H1 (cell line): ENCODE measurements around the gene CFAP61. TPM values are rescaled to one million over a fixed set of nuclear protein-coding genes. Genes with fewer than 3 reads are reported as not detected.

Experiments used
- CTCF ChIA-PET: fragments of 300-600 bp; sonication (Branson Sonifier 250); formaldehyde crosslinking; loops from one replicate; lab custom pipeline; 2021; ENCODE audit not compliant: partially characterized antibody; lab: Charles Lee
- POLR2A ChIA-PET: fragments of 300-600 bp; sonication (Branson Sonifier 250); formaldehyde crosslinking; loops from one replicate; lab custom pipeline; 2021; ENCODE audit warnings: inconsistent platforms; ENCODE audit not compliant: partially characterized antibody; lab: Charles Lee
- DNase-seq, 2 experiments: peaks; one replicate each; pipeline versions ENCODE4 v3.0.0 to v3.0.0-alpha.2; 2010 to 2022; ENCODE audit warnings: low spot score in 2 of 2, low read depth in 1 of 2, mixed read lengths in 1 of 2
- FAIRE-seq: peaks from 2 replicates; lab custom pipeline; 2011; peaks lifted over from hg19 to GRCh38; lab: Jason Lieb, UNC
- H2AFZ ChIP-seq: 2 replicates; pipeline ENCODE4 v1.8.1; 2012; ENCODE audit warnings: low read length, inconsistent platforms
- H2AK5ac ChIP-seq: 2 replicates; pipeline ENCODE4 v1.6.1; 2013; ENCODE audit warnings: low read depth, low read length
- H2BK120ac ChIP-seq: replicated peaks from 2 replicates; pipeline ENCODE3; 2013; ENCODE audit warnings: low read depth, low read length, inconsistent platforms
- H2BK12ac ChIP-seq: 2 replicates; pipeline ENCODE4 v1.6.1; 2013; ENCODE audit warnings: low read depth, low read length
- H2BK15ac ChIP-seq: 2 replicates; pipeline ENCODE4 v1.6.1; 2013; ENCODE audit warnings: low read length
- H2BK20ac ChIP-seq: 2 replicates; pipeline ENCODE4 v1.6.1; 2013; ENCODE audit warnings: low read length
- H2BK5ac ChIP-seq: 2 replicates; pipeline ENCODE4 v1.6.1; 2013; ENCODE audit warnings: low read depth, low read length
- H3K14ac ChIP-seq: 2 replicates; pipeline ENCODE4 v1.6.1; 2013; ENCODE audit warnings: inconsistent platforms; ENCODE audit not compliant: insufficient read length
- H3K18ac ChIP-seq: 2 replicates; pipeline ENCODE4 v1.6.1; 2013; ENCODE audit warnings: low read length; ENCODE audit errors: extremely low read depth
- H3K23ac ChIP-seq: 2 replicates; pipeline ENCODE4 v1.6.1; 2013; ENCODE audit warnings: inconsistent platforms; ENCODE audit not compliant: insufficient read length
- H3K23me2 ChIP-seq: 2 replicates; pipeline ENCODE4 v1.6.1; 2013; ENCODE audit warnings: low read depth, low read length
- H3K27ac ChIP-seq: 2 replicates; pipeline ENCODE4 v1.6.1; 2011; ENCODE audit warnings: low read depth, low read length, inconsistent platforms
- H3K27me3 ChIP-seq, 4 experiments: replicated peaks in 1 of 4; 1 replicate in 1 of 4; 2 replicates in 3 of 4; pipeline versions ENCODE4 v1.6.1 to v1.8.1; 2011 to 2013; ENCODE audit warnings: low read length in 3 of 4, mild to moderate bottlenecking in 3 of 4, inconsistent platforms in 2 of 4, mixed read lengths in 2 of 4, moderate library complexity in 1 of 4; ENCODE audit not compliant: control insufficient read depth in 3 of 4, insufficient read depth in 3 of 4; ENCODE audit errors: extremely low read depth in 1 of 4
- H3K36me3 ChIP-seq, 4 experiments: 2 replicates each; pipeline versions ENCODE4 v1.6.1 to v1.8.1; 2011 to 2013; ENCODE audit warnings: mild to moderate bottlenecking in 4 of 4, low read length in 3 of 4, moderate library complexity in 2 of 4, control low read depth in 1 of 4, inconsistent platforms in 1 of 4; ENCODE audit not compliant: insufficient read depth in 4 of 4, control insufficient read depth in 2 of 4
- H3K4ac ChIP-seq: replicated peaks from 2 replicates; pipeline ENCODE3; 2013; ENCODE audit warnings: low read length, low read depth, mixed read lengths, inconsistent platforms; ENCODE audit not compliant: insufficient read length
- H3K4me1 ChIP-seq, 4 experiments: replicated peaks in 1 of 4; 1 replicate in 1 of 4; 2 replicates in 3 of 4; pipeline versions ENCODE4 v1.6.1 to v1.8.1; 2011 to 2013; ENCODE audit warnings: low read length in 3 of 4, inconsistent platforms in 2 of 4, mixed read lengths in 1 of 4; ENCODE audit not compliant: insufficient read depth in 4 of 4, control insufficient read depth in 3 of 4
- H3K4me2 ChIP-seq, 2 experiments: 2 replicates each; pipeline versions ENCODE4 v1.6.1 to v1.8.1; 2011 to 2013; ENCODE audit warnings: low read depth in 2 of 2, low read length in 2 of 2, control low read depth in 1 of 2, inconsistent platforms in 1 of 2, mild to moderate bottlenecking in 1 of 2; ENCODE audit not compliant: insufficient read depth in 1 of 2
- H3K4me3 ChIP-seq, 4 experiments: fragments of 200-600, 300-600 bp in 1 of 4; sonication (generic), shearing (Covaris generic), sonication (Bioruptor Twin) in 1 of 4; 2 replicates each; pipeline versions ENCODE4 v1.5.1 to v1.8.1; 2011 to 2016; ENCODE audit warnings: low read length in 4 of 4, low read depth in 3 of 4, control low read depth in 2 of 4, inconsistent platforms in 2 of 4, mild to moderate bottlenecking in 2 of 4, mixed read lengths in 1 of 4, moderate library complexity in 1 of 4; ENCODE audit not compliant: insufficient read depth in 2 of 4; ENCODE audit errors: extremely low read depth in 1 of 4
- H3K56ac ChIP-seq: replicated peaks from 2 replicates; pipeline ENCODE3; 2013; ENCODE audit warnings: low read depth, mild to moderate bottlenecking, mixed read lengths, low read length, inconsistent platforms; ENCODE audit not compliant: insufficient read length
- H3K79me1 ChIP-seq: 2 replicates; pipeline ENCODE4 v1.6.1; 2013; ENCODE audit warnings: low read depth, low read length, control low read depth
- H3K79me2 ChIP-seq, 2 experiments: 2 replicates each; pipeline versions ENCODE4 v1.6.1 to v1.8.1; 2012 to 2013; ENCODE audit warnings: low read length in 2 of 2, mild to moderate bottlenecking in 2 of 2, inconsistent platforms in 1 of 2; ENCODE audit not compliant: insufficient read depth in 2 of 2, control insufficient read depth in 1 of 2
- H3K9ac ChIP-seq, 4 experiments: replicated peaks in 1 of 4; 1 replicate in 1 of 4; 2 replicates in 3 of 4; pipeline versions ENCODE4 v1.6.1 to v1.8.1; 2011 to 2013; ENCODE audit warnings: low read depth in 3 of 4, low read length in 3 of 4, control low read depth in 2 of 4, mild to moderate bottlenecking in 2 of 4, moderate library complexity in 2 of 4, inconsistent platforms in 1 of 4; ENCODE audit errors: extremely low read depth in 1 of 4
- H3K9me3 ChIP-seq, 2 experiments: 2 replicates each; pipeline versions ENCODE4 v1.6.1 to v1.8.1; 2012 to 2013; ENCODE audit warnings: mild to moderate bottlenecking in 2 of 2, moderate library complexity in 2 of 2, control low read depth in 1 of 2, inconsistent platforms in 1 of 2, low read depth in 1 of 2, low read length in 1 of 2, mixed read lengths in 1 of 2; ENCODE audit not compliant: insufficient read depth in 2 of 2
- H4K20me1 ChIP-seq, 2 experiments: replicated peaks in 1 of 2; 2 replicates each; pipeline versions ENCODE3 to v1.8.1; 2011 to 2013; ENCODE audit warnings: inconsistent platforms in 2 of 2, low read length in 2 of 2, mild to moderate bottlenecking in 1 of 2; ENCODE audit not compliant: insufficient read depth in 2 of 2, control insufficient read depth in 1 of 2
- H4K5ac ChIP-seq: 2 replicates; pipeline ENCODE4 v1.6.1; 2013; ENCODE audit warnings: low read length, low read depth, mixed read lengths, inconsistent platforms; ENCODE audit not compliant: insufficient read length
- H4K8ac ChIP-seq: 2 replicates; pipeline ENCODE4 v1.8.0; 2013; ENCODE audit warnings: mild to moderate bottlenecking, moderate library complexity, low read length, inconsistent platforms; ENCODE audit not compliant: insufficient read depth; ENCODE audit errors: extremely low read depth
- H4K91ac ChIP-seq: replicated peaks from 2 replicates; pipeline ENCODE3; 2013; ENCODE audit warnings: low read length, mixed read lengths, inconsistent platforms; ENCODE audit not compliant: insufficient read length
- BACH1 ChIP-seq: IDR thresholded peaks from 2 replicates; pipeline ENCODE4 v1.6.1; 2012; ENCODE audit warnings: low read length, improper control_type of control experiment
- EZH2 ChIP-seq: fragments of 200-600 bp; sonication (generic); IDR thresholded peaks from 2 replicates; pipeline ENCODE4 v1.7.1; 2012; ENCODE audit warnings: low read depth, mild to moderate bottlenecking, moderate library complexity, low read length, inconsistent platforms; ENCODE audit not compliant: severe bottlenecking
- NRF1 ChIP-seq: IDR thresholded peaks from 2 replicates; pipeline ENCODE4 v1.6.1; 2011; ENCODE audit warnings: mild to moderate bottlenecking, low read depth, low read length, improper control_type of control experiment
- PHF8 ChIP-seq: fragments of 200-600 bp; sonication (generic); conservative IDR thresholded peaks from 2 replicates; pipeline ENCODE4 v1.7.1; 2012; ENCODE audit warnings: low read depth, mild to moderate bottlenecking, inconsistent platforms, low read length, moderate library complexity
- TAF1 ChIP-seq: IDR thresholded peaks from 2 replicates; pipeline ENCODE4 v1.6.1; 2011; ENCODE audit warnings: mild to moderate bottlenecking, low read depth, low read length
- WGBS, 2 experiments: shearing (Covaris generic) in 1 of 2; methylation state at CpG; one replicate each; pipeline versions ENCODE4 v1.1.6 to v1.1.7; 2013 to 2015; ENCODE audit warnings: low lambda C conversion rate in 2 of 2, mixed read lengths in 2 of 2, inconsistent platforms in 1 of 2, low coverage in 1 of 2, missing lambda C conversion rate in 1 of 2; ENCODE audit not compliant: insufficient replicate concordance in 2 of 2, insufficient coverage in 1 of 2, insufficient read length in 1 of 2; ENCODE audit errors: extremely low coverage in 1 of 2, missing lambda C conversion rate in 1 of 2; 5-methylcytosine and 5-hydroxymethylcytosine counted together
- polyA plus RNA-seq, 7 experiments: library from polyadenylated mRNA; depleted of rRNA in 3 of 7; stranded (reverse) in 5 of 7; unstranded in 2 of 7; fragments of >200 nt in 5 of 7; fragments of 200-250 nt in 2 of 7; gene quantifications; 1 replicate in 5 of 7; 2 replicates in 1 of 7; 4 replicates in 1 of 7; pipeline versions ENCODE4 v1.2.1 to v1.2.3, GENCODE V29; 2011 to 2013; ENCODE audit warnings: missing spikeins in 2 of 7, mixed read lengths in 2 of 7
- total RNA-seq: library from RNA; stranded (reverse); fragmentation: NEBNext Ultra II Directional; extraction: Animal tissue kit (Norgen Biotek cat#: 25700); gene quantifications from 2 replicates; pipeline ENCODE4 v1.2.1, GENCODE V29; 2021

Gene CFAP61
- total and polyA plus RNA-seq, 2 of the 8 experiments (the other 6 are each of a cell fraction or from before 2014, with no cell fraction given) = 0.29 to 0.61 TPM

DNA sequence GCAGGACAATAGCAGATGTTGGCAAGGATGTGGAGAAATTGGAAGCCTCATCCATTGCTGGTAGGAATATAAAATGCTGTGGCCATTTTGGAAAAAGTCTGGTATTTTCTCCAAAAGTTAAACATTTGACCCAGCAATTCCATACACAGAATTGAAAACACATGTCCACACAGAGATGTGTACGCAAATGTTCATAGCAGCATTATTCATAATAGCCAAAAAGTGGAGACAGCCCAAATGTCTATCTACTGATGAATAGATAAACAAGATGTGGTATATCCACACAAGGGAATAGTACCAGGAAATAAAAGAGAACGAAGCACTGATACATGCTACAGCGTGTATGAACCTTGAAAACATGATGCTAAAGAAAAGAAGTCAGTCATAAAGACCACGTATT lies 40.5 kb downstream of the CFAP61 start:
- H3K4me1 ChIP-seq = no peaks in the 10 kb centered on the region
- no peak for TF ChIP-seq EZH2
- TF ChIP-seq PHF8 = no peak
- no peak for TF ChIP-seq BACH1
- no peak for TF ChIP-seq NRF1
- no peak for TF ChIP-seq TAF1
- no peak overlapping the region for H2AK5ac ChIP-seq
- no peak overlapping the region for H4K8ac ChIP-seq
- H3K18ac ChIP-seq = no peak overlapping the region
- no peak overlapping the region for H2BK15ac ChIP-seq
- no peak overlapping the region for H2BK5ac ChIP-seq
- POLR2A ChIA-PET = no interaction called here
- H4K20me1 ChIP-seq = no peaks in the 10 kb centered on the region
- H3K23ac ChIP-seq = no peak overlapping the region
- H3K79me2 ChIP-seq = no peaks in the 10 kb centered on the region
- H3K4ac ChIP-seq = no peak overlapping the region
- H3K4me3 ChIP-seq = no peak overlapping the region
- H2BK12ac ChIP-seq = no peak overlapping the region
- H3K79me1 ChIP-seq = no peaks in the 10 kb centered on the region
- no peaks in the 10 kb centered on the region for H3K9me3 ChIP-seq
- H3K9ac ChIP-seq = no peak overlapping the region
- H3K56ac ChIP-seq = no peak overlapping the region
- H3K27me3 ChIP-seq = no peaks in the 10 kb centered on the region
- H3K4me2 ChIP-seq = no peak overlapping the region
- H3K36me3 ChIP-seq = no peaks in the 10 kb centered on the region
- H3K27ac ChIP-seq = no peak overlapping the region
- DNase-seq (no peak), FAIRE-seq (no peak)
- no peak overlapping the region for H2BK120ac ChIP-seq
- H3K23me2 ChIP-seq = no peaks in the 10 kb centered on the region
- H3K14ac ChIP-seq = no peak overlapping the region
- CTCF ChIA-PET = no interaction called here
- H2BK20ac ChIP-seq = no peak overlapping the region
- 90% methylated on average over 4 of the region's 4 CpGs; no CpG with 5 or more reads in 1 of the 2 experiments for WGBS, 2 experiments
- H2AFZ ChIP-seq = no peak overlapping the region
- H4K5ac ChIP-seq = no peak overlapping the region
- no peak overlapping the region for H4K91ac ChIP-seq
